SK-MEL-5 (cell line): ENCODE results near the gene HSPB6. TPM values are rescaled to one million over a fixed set of nuclear protein-coding genes. Genes with fewer than 3 reads are reported as not detected.
"Not testable (repeated sequence)": the region's sequence is repeated elsewhere in the genome, so short reads cannot be mapped to it uniquely, and the experiment has no call there.

Experiments used
- DNase-seq: peaks from one replicate; pipeline ENCODE4 v3.0.0-alpha.2; 2016; ENCODE audit warnings: low read depth, low spot score
- in situ Hi-C: cut with HindIII; loops from 2 replicates; pipeline ENCODE4 v1.10.0; 2016; ENCODE audit warnings: low sequenced_read_pairs, high pct_unique_total_duplicates, low pct_unique_long_range_greater_than_20kb
- total RNA-seq: library from RNA; depleted of rRNA; stranded (reverse); fragments of >200 nt; shearing (Covaris generic); gene quantifications from 2 replicates; pipeline ENCODE4 v1.2.3, GENCODE V29; 2014

Gene HSPB6
- total RNA-seq, 1 experiment from 2014 or later: not detected

DNA sequence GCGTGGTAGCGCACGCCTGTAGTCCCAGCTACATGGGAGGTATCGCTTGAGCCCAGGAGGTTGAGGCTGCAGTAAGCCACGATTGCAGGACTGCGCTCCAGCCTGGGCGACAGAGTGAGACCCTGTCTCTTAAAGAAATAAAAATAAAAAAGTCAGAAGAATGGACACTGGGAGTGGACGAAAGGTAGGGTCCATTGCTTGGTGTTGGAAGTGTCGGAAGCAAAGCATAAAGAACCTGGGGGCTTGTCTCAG, 18.1 kb upstream of the HSPB6 start:
- in situ Hi-C loops: no loop called here

DNA sequence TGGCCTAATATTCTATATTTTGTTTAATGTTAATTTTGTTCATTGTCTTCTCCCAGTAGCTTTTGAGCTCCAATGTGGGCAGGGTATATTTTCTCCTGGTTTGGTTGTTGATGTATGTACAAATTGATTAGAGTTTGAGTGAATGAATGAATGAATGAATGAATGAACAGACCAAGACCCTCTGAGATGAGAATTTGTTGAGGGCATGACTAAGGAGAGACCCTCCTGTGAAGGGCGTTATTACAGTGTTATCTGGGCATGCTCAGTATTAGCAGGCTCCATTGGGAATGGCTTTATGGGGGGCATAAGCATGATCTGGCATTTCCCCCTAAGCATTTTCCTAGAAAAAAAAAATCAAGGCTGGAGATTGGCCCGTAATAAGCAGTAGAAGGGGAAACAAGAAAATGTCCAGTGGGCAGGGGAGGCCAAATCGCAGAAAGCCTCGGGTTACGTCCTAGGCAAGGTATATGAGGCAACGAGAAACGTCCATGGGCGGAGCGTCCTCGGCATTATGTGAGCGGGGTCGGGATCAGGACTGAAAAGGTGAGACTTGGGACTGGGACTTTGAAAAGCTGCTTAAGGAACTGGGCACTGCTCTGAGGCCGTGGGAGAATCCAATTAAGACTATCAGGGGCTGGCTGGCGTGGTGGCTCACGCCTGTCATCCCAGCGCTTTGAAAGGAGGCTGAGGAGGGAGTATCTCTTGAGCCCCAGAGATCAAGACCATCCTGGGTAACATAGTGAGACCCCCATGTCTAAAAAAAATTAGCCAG, 17.6 kb upstream of the HSPB6 start:
- DNase-seq: no peak
- in situ Hi-C loops: no loop called here

More for the DNA sequence above, 18.1 kb upstream of the HSPB6 start:
- no peak for DNase-seq

DNA sequence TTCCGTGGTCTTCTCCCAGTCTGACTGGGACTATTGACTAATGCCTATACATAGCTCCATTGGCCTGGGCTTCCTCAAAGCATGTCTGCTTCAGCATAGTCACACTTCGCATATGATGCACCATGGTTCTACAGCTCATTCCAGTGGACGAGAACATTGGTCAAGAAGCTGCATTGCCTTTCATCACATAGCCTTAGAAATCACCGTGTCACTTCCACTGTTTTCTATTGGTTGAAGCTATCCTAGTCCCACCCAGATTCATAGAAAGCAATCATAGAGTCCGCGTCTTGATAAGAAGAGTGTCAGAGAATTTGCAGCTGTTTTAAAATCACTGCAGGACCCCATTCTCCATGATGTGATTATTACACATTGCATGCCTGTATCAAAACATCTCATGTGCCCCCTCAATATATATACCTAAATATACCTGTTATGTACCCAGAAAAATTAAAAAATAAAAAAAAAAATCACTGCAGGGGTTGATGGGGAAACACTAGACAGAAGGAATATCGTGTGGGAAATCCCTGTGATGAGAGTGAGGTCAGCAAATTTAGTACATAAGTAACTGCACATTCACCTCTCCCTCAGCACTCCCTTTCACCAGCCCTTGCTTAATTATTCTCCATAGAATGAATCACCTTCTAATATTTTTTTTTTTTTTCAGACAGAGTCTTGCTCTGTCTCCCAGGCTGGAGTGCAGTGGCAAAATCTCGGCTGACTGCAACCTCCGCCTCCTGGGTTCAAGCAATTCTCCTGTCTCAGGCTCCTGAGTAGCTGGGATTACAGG, 16.4 kb upstream of the HSPB6 start:
- DNase-seq: peak; percentile 7

DNA sequence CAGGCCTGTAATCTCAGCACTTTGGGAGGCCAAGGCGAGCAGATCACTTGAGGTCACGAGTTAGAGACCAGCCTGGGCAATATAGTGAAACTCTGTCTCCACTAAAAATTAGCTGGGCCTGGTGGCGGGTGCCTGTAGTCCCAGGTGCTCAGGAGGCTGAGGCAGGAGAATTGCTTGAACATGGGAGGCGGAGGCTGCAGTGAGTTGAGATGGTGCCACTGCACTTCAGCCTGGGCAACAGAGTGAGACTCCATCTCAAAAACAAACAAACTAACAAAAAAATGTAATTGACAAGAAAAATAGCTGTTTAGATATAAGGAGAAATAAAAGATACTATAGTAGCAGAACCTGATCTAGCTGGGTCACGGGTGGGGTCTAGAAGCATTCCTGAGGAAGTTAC, 15.5 kb upstream of the HSPB6 start:
- in situ Hi-C loops, DNase-seq: not testable (repeated sequence)

More for the DNA sequence above, 16.4 kb upstream of the HSPB6 start:
- in situ Hi-C loops: no loop called here

DNA sequence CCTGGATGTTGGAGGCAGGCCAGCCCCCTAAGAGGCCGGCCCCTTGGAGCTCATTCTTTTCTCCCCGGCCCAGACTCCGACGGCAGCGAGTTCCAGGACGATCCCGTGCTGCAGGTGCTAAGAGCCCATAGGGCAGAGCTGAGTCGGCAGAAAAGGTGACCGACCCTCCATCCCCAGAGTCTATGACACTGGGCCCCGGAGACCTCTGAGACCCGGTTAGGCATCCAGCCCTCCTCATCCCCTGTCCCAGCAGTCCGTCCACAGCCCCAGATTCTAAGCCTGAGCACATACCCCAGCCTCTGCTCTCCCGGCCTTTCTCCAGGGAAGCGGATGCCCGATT, 11.2 kb upstream of the HSPB6 start:
- DNase-seq: no peak
- in situ Hi-C loops: no loop called here

DNA sequence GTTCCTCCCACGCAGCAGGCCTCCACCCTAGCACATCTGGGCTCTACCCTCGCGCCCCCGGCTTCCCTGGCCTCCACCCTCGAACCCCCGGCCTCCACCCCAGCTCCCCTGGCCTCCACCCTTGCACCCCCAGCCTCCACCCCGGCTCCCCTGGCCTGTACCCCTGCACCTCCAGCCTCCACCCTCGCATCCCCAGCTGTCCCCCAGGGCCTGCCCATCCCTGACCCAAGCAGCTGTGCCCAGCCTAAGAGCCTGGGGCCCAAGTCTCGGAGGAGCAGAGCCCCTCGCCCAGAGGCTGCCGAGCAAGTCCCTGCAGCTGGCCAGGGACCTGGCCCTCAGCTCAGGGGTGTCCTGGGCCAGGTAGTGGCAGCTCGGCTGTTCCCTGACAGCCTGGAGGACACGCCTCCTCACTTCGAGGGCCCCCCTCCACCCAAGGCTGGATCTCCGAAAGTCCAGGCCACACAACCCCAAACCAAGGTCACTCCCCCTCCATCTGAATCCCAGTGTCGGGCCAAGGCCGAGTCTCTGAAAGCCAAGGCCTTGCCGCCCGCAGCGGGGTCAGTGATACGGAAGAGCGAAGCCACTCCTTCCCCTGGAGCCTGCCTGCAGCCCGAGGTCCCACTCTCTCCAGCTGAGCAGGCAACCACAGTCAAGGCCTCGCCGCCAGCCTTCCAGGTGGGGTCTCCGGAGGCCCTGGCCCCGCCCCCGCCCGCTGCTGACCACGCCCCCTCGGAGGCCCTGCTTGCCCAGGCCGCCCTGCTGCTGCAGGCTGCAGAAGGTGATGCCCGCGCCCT, 10.7 kb upstream of the HSPB6 start:
- DNase-seq: no peak
- in situ Hi-C loops: no loop called here

DNA sequence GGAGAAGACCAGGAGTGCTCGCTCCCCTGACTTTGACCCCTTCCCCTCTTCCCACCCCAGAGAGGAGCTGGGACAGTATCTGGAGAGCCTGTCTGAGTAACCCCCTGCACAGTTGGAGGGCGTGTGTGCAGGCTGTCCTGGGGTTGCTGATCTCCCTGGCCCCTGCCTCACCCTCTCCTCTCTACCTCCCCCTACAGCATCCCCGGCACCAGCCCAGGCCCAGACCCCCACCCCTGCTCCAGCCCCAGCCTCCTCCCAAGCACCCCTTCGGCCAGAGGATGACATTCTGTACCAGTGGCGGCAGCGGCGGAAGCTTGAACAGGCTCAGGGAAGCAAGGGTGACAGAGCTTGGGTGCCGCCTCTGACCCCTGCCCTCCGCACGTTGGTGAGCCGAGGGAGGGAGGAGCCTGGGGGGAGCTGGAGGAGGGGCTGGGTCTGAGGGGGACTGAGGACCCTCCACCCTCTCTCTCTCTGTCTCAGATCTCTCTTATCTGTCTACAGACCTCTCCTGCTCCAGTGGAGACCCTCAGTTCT, 9.8 kb upstream of the HSPB6 start:
- DNase-seq: no peak
- in situ Hi-C loops: no loop called here

DNA sequence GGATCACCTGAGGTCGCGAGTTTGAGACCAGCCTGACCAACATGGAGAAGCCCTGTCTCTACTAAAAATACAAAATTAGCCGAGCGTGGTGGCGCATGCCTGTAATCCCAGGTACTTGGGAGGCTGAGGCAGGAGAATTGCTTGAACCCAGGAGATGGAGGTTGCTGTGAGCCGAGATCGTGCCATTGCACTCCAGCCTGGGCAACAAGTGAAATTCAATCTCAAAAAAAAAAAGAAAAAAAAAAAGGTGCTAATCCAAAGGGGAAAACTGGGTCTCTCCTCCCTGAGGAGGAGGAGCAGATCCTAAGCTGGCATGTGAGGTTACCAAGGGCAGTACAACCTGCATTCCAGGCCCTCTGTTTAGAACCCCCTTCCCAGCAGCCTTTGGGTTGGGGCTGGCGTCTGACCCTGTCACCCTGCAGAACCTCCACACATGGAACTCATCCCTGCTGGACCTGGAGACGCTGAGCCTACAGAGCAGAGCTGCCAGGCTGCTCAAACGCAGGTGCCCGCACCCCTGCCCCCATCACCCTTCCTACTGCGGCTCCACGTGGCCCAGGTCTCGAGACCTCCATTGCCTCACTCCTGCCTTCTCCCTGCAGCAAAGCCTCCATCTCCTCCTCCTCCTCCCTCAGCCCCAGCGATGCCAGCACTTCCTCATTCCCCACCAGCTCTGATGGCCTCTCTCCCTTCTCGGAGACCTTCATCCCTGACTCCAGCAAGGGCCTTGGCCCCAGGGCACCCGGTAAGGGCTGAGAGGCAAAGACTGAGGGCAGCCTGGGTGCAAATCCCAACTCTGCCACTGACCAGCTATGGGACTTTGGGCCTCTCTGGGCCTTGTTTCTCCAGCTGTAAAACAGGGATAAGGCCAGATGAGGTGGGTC, 7.8 kb upstream of the HSPB6 start:
- in situ Hi-C loops: no loop called here
- no peak for DNase-seq

DNA sequence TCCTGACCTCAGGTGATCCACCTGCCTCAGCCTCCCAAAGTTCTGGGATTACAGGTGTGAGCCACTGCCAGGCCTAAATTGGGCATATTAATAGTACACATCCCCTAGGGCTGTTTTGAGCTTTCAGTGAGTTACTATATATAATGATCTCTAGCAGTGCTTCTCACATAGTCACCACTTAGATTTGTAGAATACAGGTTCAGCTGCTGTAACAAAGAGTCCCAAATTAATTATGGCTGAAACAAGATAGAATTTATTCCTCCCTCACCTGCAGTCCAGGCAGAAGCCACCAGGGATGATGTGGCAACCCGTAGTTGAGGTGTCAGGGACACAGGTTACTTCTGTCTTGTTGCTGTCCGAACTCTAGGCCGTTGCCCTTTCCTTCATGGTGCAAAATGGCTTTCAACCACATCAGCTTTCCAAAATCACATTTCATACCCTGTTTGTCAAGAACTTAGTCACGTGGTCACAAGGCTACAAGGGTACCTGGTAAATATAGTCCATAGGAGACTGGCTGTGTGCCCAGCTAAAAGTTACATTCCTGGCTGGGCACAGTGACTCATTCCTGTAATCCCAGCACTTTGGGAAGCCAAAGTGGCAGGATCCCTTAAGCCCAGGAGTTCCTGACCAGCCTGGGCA, 4.0 kb upstream of the HSPB6 start:
- no peak for DNase-seq
- in situ Hi-C loops: no loop called here

DNA sequence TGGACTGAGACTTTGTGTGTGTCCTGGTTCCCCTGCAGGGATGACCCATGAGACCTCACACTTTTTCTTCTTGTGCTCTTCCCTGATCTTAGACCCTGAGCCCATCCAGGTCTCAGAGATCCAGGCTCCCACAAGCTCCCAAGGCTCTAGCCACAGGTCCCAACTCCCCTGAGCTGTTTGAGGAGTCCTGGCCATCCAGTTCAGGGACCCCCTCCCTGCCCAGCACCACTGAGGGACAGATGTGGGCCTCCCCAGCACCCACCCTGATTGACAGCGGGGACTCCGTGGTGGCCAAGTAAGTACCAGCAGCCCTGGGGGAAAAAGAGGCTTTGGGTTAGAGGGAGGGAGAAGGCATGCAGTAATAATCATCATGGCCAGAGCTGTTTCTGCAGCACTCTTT, 2.9 kb upstream of the HSPB6 start:
- in situ Hi-C loops: no loop called here

DNA sequence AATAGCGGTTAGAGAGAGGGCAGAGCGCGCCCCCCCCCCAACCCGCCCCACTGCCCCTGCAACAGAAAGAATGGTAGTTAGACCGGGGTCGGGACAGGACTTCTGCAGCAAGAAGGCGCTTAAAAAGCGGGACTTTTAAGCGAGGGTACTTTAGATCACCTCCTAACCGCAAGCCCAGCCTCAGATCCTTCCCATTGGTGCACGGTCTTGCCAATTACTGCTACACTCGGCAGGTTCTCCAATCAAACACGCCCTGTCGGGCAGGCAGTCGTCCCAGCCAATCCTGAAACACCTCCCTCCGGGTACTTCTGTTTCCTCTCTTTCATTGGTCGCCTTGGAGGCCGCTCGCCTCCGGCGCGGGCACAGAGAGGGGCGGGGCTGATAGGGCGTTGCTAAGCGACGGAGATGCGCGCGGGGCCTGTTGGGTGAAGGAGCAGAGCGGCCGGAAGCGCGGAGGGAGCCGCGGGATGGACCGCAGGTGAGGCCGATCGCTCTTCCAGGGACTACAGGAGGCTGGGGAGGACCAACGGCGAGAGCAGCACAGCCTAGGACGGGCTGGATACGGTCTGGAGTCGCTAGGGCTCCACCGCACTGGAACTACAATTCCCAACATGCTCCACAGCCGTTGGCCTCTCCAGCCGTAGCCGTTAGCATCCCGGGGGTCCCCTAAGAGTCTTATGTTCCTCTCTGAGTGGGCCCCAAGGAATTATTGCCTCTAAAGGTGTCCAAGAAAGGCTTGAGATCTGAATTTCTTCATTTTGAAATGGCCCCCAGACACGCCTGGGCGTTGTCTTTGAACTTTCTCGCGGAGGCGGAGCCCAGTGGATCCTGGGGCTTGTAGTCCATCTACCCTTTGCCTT, 1.1 kb upstream of the HSPB6 start, which contains the start of gene PROSER3:
Gene PROSER3, plus strand, starts transcription at position 428 of the 860 bp plus-strand sequence. Its CDS starts 40 bp downstream, at position 468.
- DNase-seq: peak; percentile 98
- in situ Hi-C loops: no loop called here

More for the DNA sequence above, 2.9 kb upstream of the HSPB6 start:
- DNase-seq: no peak

DNA sequence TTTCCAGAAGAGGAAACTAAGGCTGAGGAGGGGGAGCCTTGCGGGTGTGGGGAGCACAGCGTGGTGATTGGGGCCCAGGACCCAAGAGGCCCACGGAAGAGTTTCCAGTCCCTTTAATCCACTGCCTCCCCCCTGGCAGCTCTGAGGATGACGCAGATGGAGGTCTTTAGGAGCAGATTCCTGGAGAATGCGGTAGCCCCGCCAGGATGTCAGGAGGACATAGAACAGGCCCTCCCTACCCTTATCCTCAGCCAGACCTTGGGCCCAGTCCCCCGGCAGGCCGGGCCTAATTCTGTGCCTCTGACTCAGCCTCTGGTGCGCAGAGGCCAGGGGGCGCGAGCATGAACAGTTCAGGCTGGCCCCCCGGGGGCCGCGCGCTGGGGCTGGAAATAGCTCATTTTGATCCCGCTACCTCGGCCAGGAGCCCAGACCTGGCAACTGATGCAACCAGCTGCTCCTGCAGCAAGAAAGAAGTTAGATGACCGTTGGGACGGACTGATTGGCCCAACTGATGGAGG, 461 bp upstream of the HSPB6 start:
- in situ Hi-C loops: no loop called here
- DNase-seq: peak; percentile 12

DNA sequence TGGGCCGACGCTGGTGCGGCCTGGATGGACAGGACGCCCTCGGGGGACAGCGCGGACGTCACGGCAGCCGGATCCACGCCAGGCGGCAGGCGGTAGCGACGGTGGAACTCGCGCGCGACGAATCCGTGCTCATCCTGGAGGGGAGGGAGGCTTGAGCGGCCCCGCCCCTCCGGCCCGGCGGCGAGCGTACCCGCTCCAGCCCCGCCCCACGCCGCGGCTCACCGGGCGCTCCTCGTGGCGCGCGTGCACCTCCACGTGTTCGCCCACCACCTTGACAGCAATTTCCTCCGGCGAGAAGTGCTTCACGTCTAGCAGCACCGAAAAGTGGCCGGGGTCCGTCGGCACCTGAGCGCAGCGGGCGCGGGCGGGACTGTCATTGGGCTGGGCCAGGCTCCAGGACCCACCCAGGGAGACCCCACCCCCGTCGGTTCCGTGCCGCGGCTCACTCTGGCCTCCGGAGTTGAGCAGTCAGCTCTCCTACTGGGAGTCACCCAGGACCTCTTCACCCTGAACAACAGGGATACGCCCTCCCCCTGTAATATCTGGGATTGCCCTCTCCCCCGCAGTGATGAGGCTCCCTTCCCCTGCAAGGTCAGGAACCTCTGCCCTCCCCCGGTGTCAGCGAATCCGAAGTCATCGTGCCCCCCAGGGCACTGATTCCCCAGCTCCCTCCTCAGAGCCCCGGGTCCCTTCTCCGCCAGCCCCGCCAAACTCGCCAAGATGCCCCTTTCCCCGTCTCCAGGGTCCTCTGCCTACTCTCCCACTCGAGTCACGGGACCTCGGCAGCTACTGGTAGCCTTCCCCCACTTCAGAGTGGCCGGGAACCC, 1.1 kb downstream of the HSPB6 start:
- DNase-seq: no peak

DNA sequence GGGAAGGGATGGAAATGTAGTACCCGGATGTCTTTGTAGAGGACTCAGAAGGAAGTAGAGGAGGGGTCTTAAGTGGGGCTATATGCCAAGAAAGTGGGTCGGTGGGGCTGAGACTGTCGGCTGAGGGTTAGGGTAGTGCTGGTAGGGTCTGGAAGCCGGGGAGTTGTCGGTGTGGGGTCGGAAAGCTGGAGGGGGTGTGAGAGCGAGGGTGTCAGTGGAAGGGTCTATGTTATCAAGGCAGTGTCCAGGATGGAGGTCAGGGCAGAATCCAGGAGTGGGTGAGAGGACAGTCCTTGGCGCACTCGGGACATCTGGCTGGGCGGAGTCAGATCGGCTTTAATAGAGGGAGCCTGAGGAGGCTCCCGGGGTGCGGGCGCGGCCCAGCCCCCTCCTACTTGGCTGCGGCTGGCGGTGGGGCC, 1.7 kb downstream of the HSPB6 start:
- DNase-seq: no peak
- in situ Hi-C loops: no loop called here

More for the DNA sequence above, 1.1 kb downstream of the HSPB6 start:
- in situ Hi-C loops: no loop called here
